Mucosa of descending colon (tissue), 3 donors: ENCODE results near the gene HBQ1. TPM values are rescaled to one million over a fixed set of nuclear protein-coding genes. Genes with fewer than 3 reads are reported as not detected.
"Not testable (repeated sequence)": the region's sequence is repeated elsewhere in the genome, so short reads cannot be mapped to it uniquely, and the experiment has no call there.

ENCODE experiments used
- ATAC-seq: fragments of 200-7000 bp; cut with Tn5 transposase; one replicate; pipeline ENCODE4 v1.9.1; 2020; ENCODE audit warnings: mild to moderate bottlenecking, moderate library complexity
- DNase-seq, 3 donors: peaks; one replicate each; pipeline ENCODE4 v3.0.0-alpha.2; 2020
- H3K36me3 ChIP-seq: fragments of 200-600 bp; one replicate; pipeline ENCODE4 v1.8.0; 2021; ENCODE audit warnings: low read depth, mild to moderate bottlenecking
- H3K4me1 ChIP-seq: fragments of 200-600 bp; one replicate; pipeline ENCODE4 v1.8.0; 2021; ENCODE audit warnings: low read depth, mild to moderate bottlenecking
- H3K4me3 ChIP-seq: fragments of 200-600 bp; one replicate; pipeline ENCODE4 v1.8.0; 2021; ENCODE audit warnings: mild to moderate bottlenecking
- H3K9me3 ChIP-seq: fragments of 200-600 bp; one replicate; pipeline ENCODE4 v1.8.0; 2021; ENCODE audit warnings: mild to moderate bottlenecking
- intact Hi-C, 2 donors: fragments of 100-400 bp; cut with DNase I in 1 of 2; cut with micrococcal nuclease in 1 of 2; formaldehyde crosslinking; loops; one replicate each; pipeline versions ENCODE4 v1.11.0 to v1.11.1; 2022; cut with DNase I, micrococcal nuclease
- total RNA-seq, 3 donors: library from RNA; stranded (reverse); fragmentation: NEBNext Ultra II Directional in 2 of 3; extraction: Animal tissue kit (Norgen Biotek cat#: 25700) in 2 of 3; gene quantifications; one replicate each; pipeline versions ENCODE4 v1.2.1 to v1.2.4, GENCODE V29; 2021 to 2023
- TF ChIP-seq, protein P1 (sequence below): fragments of 200-600 bp; IDR thresholded peaks from one replicate; pipeline ENCODE4 v1.8.0; 2022; ENCODE audit warnings: antibody characterized with exemption, mild to moderate bottlenecking
- donor health status: DM: no; HTN: no; CAD: no; lungs with moderate emphysema.
- donor health status: DM: no; HTN: no; CAD: no.
- donor health status: DM: no; HTN: yes; CAD: no.

Gene HBQ1
- total RNA-seq, 3 donors from 2014 or later, result not detected

DNA sequence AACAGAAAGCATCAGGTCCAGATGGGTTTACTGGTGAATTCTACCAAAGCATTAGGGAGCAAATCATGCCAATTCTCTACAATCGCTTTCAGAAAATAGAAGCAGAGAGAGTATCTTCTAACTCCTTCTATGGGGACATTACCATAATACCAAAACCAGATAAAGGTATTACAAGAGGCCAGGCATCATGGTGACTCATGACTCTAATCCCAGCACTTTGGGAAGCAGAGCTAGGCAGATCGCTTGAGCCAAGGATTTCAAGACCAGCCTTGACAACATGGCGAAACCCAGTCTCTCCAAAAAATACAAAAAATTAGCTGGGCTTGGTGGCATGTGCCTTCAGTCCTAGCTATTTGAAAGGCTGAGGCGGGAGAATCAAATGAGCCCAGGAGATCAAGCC lies 23.0 kb downstream of the HBQ1 start:
- no peak for DNase-seq
- ATAC-seq, result no peak
- Histone ChIP-seq H3K36me3 (peaks cover 13% of the 10 kb centered on the region), H3K9me3 (no peaks in the 10 kb centered on the region), H3K4me1 (no peaks in the 10 kb centered on the region), H3K4me3 (no peak overlapping the region)
- TF ChIP-seq, protein P1, sequence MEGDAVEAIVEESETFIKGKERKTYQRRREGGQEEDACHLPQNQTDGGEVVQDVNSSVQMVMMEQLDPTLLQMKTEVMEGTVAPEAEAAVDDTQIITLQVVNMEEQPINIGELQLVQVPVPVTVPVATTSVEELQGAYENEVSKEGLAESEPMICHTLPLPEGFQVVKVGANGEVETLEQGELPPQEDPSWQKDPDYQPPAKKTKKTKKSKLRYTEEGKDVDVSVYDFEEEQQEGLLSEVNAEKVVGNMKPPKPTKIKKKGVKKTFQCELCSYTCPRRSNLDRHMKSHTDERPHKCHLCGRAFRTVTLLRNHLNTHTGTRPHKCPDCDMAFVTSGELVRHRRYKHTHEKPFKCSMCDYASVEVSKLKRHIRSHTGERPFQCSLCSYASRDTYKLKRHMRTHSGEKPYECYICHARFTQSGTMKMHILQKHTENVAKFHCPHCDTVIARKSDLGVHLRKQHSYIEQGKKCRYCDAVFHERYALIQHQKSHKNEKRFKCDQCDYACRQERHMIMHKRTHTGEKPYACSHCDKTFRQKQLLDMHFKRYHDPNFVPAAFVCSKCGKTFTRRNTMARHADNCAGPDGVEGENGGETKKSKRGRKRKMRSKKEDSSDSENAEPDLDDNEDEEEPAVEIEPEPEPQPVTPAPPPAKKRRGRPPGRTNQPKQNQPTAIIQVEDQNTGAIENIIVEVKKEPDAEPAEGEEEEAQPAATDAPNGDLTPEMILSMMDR, result no peak
- intact Hi-C loops, result no loop called here

DNA sequence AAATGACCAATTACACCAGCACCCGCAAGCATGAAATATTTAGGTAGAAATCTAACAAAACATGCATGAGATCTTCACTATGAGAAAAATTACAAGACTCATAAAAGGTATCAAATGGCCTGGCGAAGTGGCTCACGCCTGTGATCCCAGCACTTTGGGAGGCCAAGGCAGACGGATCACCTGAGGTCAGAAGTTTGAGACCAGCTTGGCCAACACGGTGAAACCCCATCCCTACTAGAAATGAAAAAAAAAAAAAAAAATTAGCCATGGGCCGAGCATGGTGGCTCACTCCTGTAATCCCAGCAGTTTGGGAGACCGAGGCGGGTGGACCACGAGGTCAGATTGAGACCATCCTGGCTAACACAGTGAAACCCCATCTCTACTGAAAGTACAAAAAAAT lies 23.8 kb downstream of the HBQ1 start:
- intact Hi-C loops, DNase-seq, H3K9me3 ChIP-seq, ATAC-seq, H3K4me3 ChIP-seq, H3K4me1 ChIP-seq: not testable (repeated sequence)
- H3K36me3 ChIP-seq, result peaks cover 13% of the 10 kb centered on the region

- intact Hi-C loops, H3K9me3 ChIP-seq, ATAC-seq, DNase-seq, H3K4me3 ChIP-seq, H3K4me1 ChIP-seq: not testable (repeated sequence)
- peaks cover 13% of the 10 kb centered on the region for H3K36me3 ChIP-seq
Observed at GRCh38 chr16:209359-209758, 29.1 kb downstream of the HBQ1 start.

- H3K4me1 ChIP-seq, intact Hi-C loops, H3K9me3 ChIP-seq, H3K36me3 ChIP-seq, H3K4me3 ChIP-seq, DNase-seq, ATAC-seq: not testable (repeated sequence)
Observed at GRCh38 chr16:211631-212180, 31.4 kb downstream of the HBQ1 start.

- ATAC-seq (no peak), DNase-seq (no peak)
- Histone ChIP-seq H3K4me3 (no peak overlapping the region), H3K36me3 (no peaks in the 10 kb centered on the region), H3K9me3 (no peaks in the 10 kb centered on the region), H3K4me1 (no peaks in the 10 kb centered on the region)
- TF ChIP-seq, protein P1, result no peak
- intact Hi-C loops, result no loop called here
Observed at GRCh38 chr16:212999-213398, 32.7 kb downstream of the HBQ1 start.

GRCh38 chr16:220021-220420 lies 39.8 kb downstream of the HBQ1 start:
- ATAC-seq (no peak), DNase-seq (no peak)
- Histone ChIP-seq H3K4me3 (no peak overlapping the region), H3K4me1 (no peaks in the 10 kb centered on the region), H3K36me3 (no peaks in the 10 kb centered on the region), H3K9me3 (no peaks in the 10 kb centered on the region)
- TF ChIP-seq, protein P1, result no peak
- intact Hi-C loops, result no loop called here

GRCh38 chr16:228151-228851 lies 48.0 kb downstream of the HBQ1 start:
- TF ChIP-seq, protein P1, result no peak
- intact Hi-C loops, result no loop called here
- H3K36me3 ChIP-seq, result no peaks in the 10 kb centered on the region
- H3K4me1 ChIP-seq, result peaks cover 11% of the 10 kb centered on the region
- peak overlapping the region; percentile 57 for H3K4me3 ChIP-seq
- no peaks in the 10 kb centered on the region for H3K9me3 ChIP-seq
- ATAC-seq (peak; percentile 60), DNase-seq (no peak)
